ENCODE data around the gene ANKRD29. TPM values are rescaled to one million over a fixed set of nuclear protein-coding genes. Genes with fewer than 3 reads are reported as not detected.
A peak's percentile ranks its signal among the peaks of the same experiment; 100 is the strongest.

Gene ANKRD29
- total and polyA plus RNA-seq, 7 experiments from 2014 or later: 0.11 to 0.58 (median 0.18) TPM; not detected in 2

DNA sequence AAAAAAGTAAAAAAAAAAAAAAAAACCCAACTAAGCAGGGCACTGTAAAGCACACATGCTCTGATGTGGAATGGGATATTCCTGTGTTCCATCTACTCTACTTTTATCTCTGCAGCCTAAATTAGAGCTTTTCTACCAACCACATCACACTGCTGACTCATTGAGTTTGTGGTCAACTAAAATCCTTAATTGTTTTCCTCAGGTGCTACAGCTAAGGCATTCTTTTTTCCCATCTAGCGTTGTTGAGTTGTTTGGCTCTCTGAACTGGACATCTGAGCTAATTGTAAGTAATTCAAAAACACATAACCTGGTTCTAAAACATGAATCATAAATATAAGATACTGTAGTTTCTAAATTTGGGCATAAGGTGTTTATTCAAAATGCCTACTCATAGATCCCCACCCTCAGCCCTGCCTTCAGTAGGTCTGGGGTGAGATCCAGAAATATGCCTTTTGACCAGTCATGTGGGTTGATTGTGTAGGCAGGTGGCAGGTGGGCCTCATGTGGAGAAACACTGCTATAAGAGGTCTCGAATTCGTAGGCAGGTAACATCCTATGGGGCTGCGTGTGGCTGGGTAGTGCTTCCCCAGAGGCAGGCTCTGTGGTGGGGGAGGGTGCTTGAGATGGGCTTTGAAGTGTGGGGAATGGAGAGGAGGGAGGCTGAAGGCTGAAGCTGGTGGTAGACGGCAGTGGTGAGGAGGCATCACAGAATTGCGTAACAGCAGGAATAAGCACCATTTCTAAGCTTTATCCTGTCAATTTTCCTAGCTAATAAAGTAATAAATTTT, 27.2 kb downstream of the ANKRD29 start:
- H3K36me3 ChIP-seq (ENCODE audit: control insufficient read depth in 2 of 3, insufficient read depth in 3 of 3, low read length in 3 of 3): no peaks in the 10 kb centered on the region
- POLR2A ChIA-PET: interaction anchor here (0.6 kb wide), 1 partner anchor 123 kb away, joined by 5 read pairs; no protein-coding TSS in a partner anchor
- intact Hi-C loops (cut with micrococcal nuclease): no loop called here
- no peak overlapping the region for H3K27ac ChIP-seq (ENCODE audit: low read depth, low read length)
- no peak overlapping the region for H3K4me3 Mint-ChIP-seq
- H3K36me3 Mint-ChIP-seq: no peaks in the 10 kb centered on the region
- ATAC-seq (no peak), DNase-seq (no peak)
- H3K4me1 ChIP-seq (ENCODE audit: control insufficient read depth in 2 of 2, insufficient read depth in 2 of 2, low read length in 2 of 2): no peaks in the 10 kb centered on the region
- H3K27me3 Mint-ChIP-seq: peaks cover 0 to 48% (median 6%) of the 10 kb centered on the region in 5 donors
- no peaks in the 10 kb centered on the region for H3K9me3 ChIP-seq (ENCODE audit: control insufficient read depth in 2 of 3, low read length in 3 of 3)
- CTCF ChIA-PET: interaction anchor here (0.7 kb wide), 1 partner anchor 286 kb away, joined by 3 read pairs; no protein-coding TSS in a partner anchor
- H3K9me3 Mint-ChIP-seq: peaks cover 0 to 1% (median 0%) of the 10 kb centered on the region in 11 donors
- H3K27ac Mint-ChIP-seq: no peak overlapping the region
- H3K27me3 ChIP-seq (ENCODE audit: control insufficient read depth in 2 of 2, insufficient read depth in 2 of 2, low read length in 2 of 2): no peaks in the 10 kb centered on the region
- H3K4me3 ChIP-seq (ENCODE audit: low read length): no peak overlapping the region
- peaks cover 0 to 14% (median 9%) of the 10 kb centered on the region in 7 donors for H3K4me1 Mint-ChIP-seq

GRCh38 chr18:23634692-23635091, 28.0 kb downstream of the ANKRD29 start:
- Mint-ChIP-seq H3K36me3 (no peaks in the 10 kb centered on the region), H3K9me3 (peaks cover 0 to 1% (median 0%) of the 10 kb centered on the region in 11 donors), H3K4me1 (peaks cover 0 to 14% (median 9%) of the 10 kb centered on the region in 7 donors), H3K4me3 (no peak overlapping the region), H3K27me3 (peaks cover 0 to 40% (median 6%) of the 10 kb centered on the region in 5 donors), H3K27ac (no peak overlapping the region)
- H3K9me3 ChIP-seq (ENCODE audit: control insufficient read depth in 2 of 3, low read length in 3 of 3): no peaks in the 10 kb centered on the region
- H3K4me3 ChIP-seq (ENCODE audit: low read length): no peak overlapping the region
- H3K36me3 ChIP-seq (ENCODE audit: control insufficient read depth in 2 of 3, insufficient read depth in 3 of 3, low read length in 3 of 3): no peaks in the 10 kb centered on the region
- no peaks in the 10 kb centered on the region for H3K4me1 ChIP-seq (ENCODE audit: control insufficient read depth in 2 of 2, insufficient read depth in 2 of 2, low read length in 2 of 2)
- H3K27ac ChIP-seq (ENCODE audit: low read depth, low read length): no peak overlapping the region
- ChIA-PET POLR2A (no interaction called here), CTCF (no interaction called here)
- DNase-seq (no peak), ATAC-seq (no peak)
- no peaks in the 10 kb centered on the region for H3K27me3 ChIP-seq (ENCODE audit: control insufficient read depth in 2 of 2, insufficient read depth in 2 of 2, low read length in 2 of 2)
- intact Hi-C loops (cut with micrococcal nuclease): no loop called here

- Histone ChIP-seq H3K36me3 (ENCODE audit: control insufficient read depth in 2 of 3, insufficient read depth in 3 of 3, low read length in 3 of 3) (no peaks in the 10 kb centered on the region), H3K9me3 (ENCODE audit: control insufficient read depth in 2 of 3, low read length in 3 of 3) (no peaks in the 10 kb centered on the region), H3K4me3 (ENCODE audit: low read length) (no peak overlapping the region), H3K4me1 (ENCODE audit: control insufficient read depth in 2 of 2, insufficient read depth in 2 of 2, low read length in 2 of 2) (no peaks in the 10 kb centered on the region), H3K27me3 (ENCODE audit: control insufficient read depth in 2 of 2, insufficient read depth in 2 of 2, low read length in 2 of 2) (no peaks in the 10 kb centered on the region), H3K27ac (ENCODE audit: low read depth, low read length) (no peak overlapping the region)
- ATAC-seq (no peak), DNase-seq (no peak)
- H3K36me3 Mint-ChIP-seq: no peaks in the 10 kb centered on the region
- H3K4me3 Mint-ChIP-seq: no peak overlapping the region
- no peak overlapping the region for H3K27ac Mint-ChIP-seq
- intact Hi-C loops (cut with micrococcal nuclease): no loop called here
- peaks cover 0 to 31% (median 6%) of the 10 kb centered on the region in 5 donors for H3K27me3 Mint-ChIP-seq
- H3K4me1 Mint-ChIP-seq: peaks cover 0 to 20% (median 9%) of the 10 kb centered on the region in 7 donors
- ChIA-PET POLR2A (no interaction called here), CTCF (interaction anchor here (1.0 kb wide), 1 partner anchor 71 kb away, joined by 4 read pairs; no protein-coding TSS in a partner anchor)
- H3K9me3 Mint-ChIP-seq: peaks cover 0 to 1% (median 0%) of the 10 kb centered on the region in 11 donors
Observed at GRCh38 chr18:23632615-23633014, 30.1 kb downstream of the ANKRD29 start.

- POLR2A ChIA-PET: no interaction called here
- no peaks in the 10 kb centered on the region for H3K36me3 Mint-ChIP-seq
- H3K36me3 ChIP-seq (ENCODE audit: control insufficient read depth in 2 of 3, insufficient read depth in 3 of 3, low read length in 3 of 3): no peaks in the 10 kb centered on the region
- no peak overlapping the region for H3K27ac Mint-ChIP-seq
- intact Hi-C loops (cut with micrococcal nuclease): no loop called here
- peaks cover 0 to 1% (median 0%) of the 10 kb centered on the region in 11 donors for H3K9me3 Mint-ChIP-seq
- no peak for DNase-seq
- H3K4me3 ChIP-seq (ENCODE audit: low read length): no peak overlapping the region
- H3K4me1 ChIP-seq (ENCODE audit: control insufficient read depth in 2 of 2, insufficient read depth in 2 of 2, low read length in 2 of 2): no peaks in the 10 kb centered on the region
- H3K27me3 ChIP-seq (ENCODE audit: control insufficient read depth in 2 of 2, insufficient read depth in 2 of 2, low read length in 2 of 2): no peaks in the 10 kb centered on the region
- peaks cover 0 to 31% (median 6%) of the 10 kb centered on the region in 5 donors for H3K27me3 Mint-ChIP-seq
- ATAC-seq: no peak
- no peaks in the 10 kb centered on the region for H3K9me3 ChIP-seq (ENCODE audit: control insufficient read depth in 2 of 3, low read length in 3 of 3)
- no peak overlapping the region for H3K4me3 Mint-ChIP-seq
- CTCF ChIA-PET: no interaction called here
- peaks cover 0 to 23% (median 9%) of the 10 kb centered on the region in 7 donors for H3K4me1 Mint-ChIP-seq
- H3K27ac ChIP-seq (ENCODE audit: low read depth, low read length): no peak overlapping the region
Observed at GRCh38 chr18:23631746-23632145, 31.0 kb downstream of the ANKRD29 start.

DNA sequence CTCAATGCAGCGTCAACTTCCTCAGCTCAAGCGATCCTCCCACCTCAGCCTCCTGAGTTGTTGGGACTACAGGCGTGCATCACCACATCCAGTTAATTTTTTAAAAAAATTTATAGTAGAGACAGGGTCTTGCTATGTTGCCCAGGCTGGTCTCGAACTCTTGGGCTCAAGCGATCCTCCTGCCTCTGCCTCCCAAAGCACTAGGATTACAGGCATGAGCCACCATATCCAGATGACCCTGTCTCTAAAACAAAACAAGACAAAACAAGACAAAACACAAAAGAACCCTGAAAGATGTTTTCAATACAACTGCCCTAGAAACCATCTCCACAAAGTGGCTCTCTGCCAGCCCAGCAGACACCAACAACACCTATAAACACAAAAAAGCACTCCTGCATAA, 31.4 kb downstream of the ANKRD29 start:
- DNase-seq: no peak
- no peak for ATAC-seq
- H3K27ac Mint-ChIP-seq: no peak overlapping the region
- H3K9me3 Mint-ChIP-seq: peaks cover 0 to 1% (median 0%) of the 10 kb centered on the region in 11 donors
- H3K4me3 Mint-ChIP-seq: no peak overlapping the region
- Histone ChIP-seq H3K4me1 (ENCODE audit: control insufficient read depth in 2 of 2, insufficient read depth in 2 of 2, low read length in 2 of 2) (no peaks in the 10 kb centered on the region), H3K27me3 (ENCODE audit: control insufficient read depth in 2 of 2, insufficient read depth in 2 of 2, low read length in 2 of 2) (no peaks in the 10 kb centered on the region), H3K4me3 (ENCODE audit: low read length) (no peak overlapping the region), H3K9me3 (ENCODE audit: control insufficient read depth in 2 of 3, low read length in 3 of 3) (no peaks in the 10 kb centered on the region), H3K36me3 (ENCODE audit: control insufficient read depth in 2 of 3, insufficient read depth in 3 of 3, low read length in 3 of 3) (no peaks in the 10 kb centered on the region), H3K27ac (ENCODE audit: low read depth, low read length) (no peak overlapping the region)
- no peaks in the 10 kb centered on the region for H3K36me3 Mint-ChIP-seq
- CTCF ChIA-PET: no interaction called here
- H3K4me1 Mint-ChIP-seq: peaks cover 0 to 27% (median 13%) of the 10 kb centered on the region in 7 donors
- intact Hi-C loops (cut with micrococcal nuclease): no loop called here
- peaks cover 0 to 31% (median 6%) of the 10 kb centered on the region in 5 donors for H3K27me3 Mint-ChIP-seq
- POLR2A ChIA-PET: no interaction called here

- H3K4me1 Mint-ChIP-seq: peaks cover 0 to 21% (median 4%) of the 10 kb centered on the region in 7 donors
- H3K27me3 Mint-ChIP-seq: peaks cover 0 to 21% (median 4%) of the 10 kb centered on the region in 5 donors
- H3K36me3 Mint-ChIP-seq: no peaks in the 10 kb centered on the region
- CTCF ChIA-PET: no interaction called here
- peak overlapping the region in 1 of 9 donors; percentile 45 for H3K27ac Mint-ChIP-seq
- no peak overlapping the region for H3K4me3 Mint-ChIP-seq
- H3K9me3 Mint-ChIP-seq: peaks cover 0 to 1% (median 0%) of the 10 kb centered on the region in 11 donors
- no peak for DNase-seq
- Histone ChIP-seq H3K9me3 (ENCODE audit: control insufficient read depth in 2 of 3, low read length in 3 of 3) (no peaks in the 10 kb centered on the region), H3K27ac (ENCODE audit: low read depth, low read length) (no peak overlapping the region), H3K4me1 (ENCODE audit: control insufficient read depth in 2 of 2, insufficient read depth in 2 of 2, low read length in 2 of 2) (no peaks in the 10 kb centered on the region), H3K4me3 (ENCODE audit: low read length) (no peak overlapping the region), H3K36me3 (ENCODE audit: control insufficient read depth in 2 of 3, insufficient read depth in 3 of 3, low read length in 3 of 3) (no peaks in the 10 kb centered on the region), H3K27me3 (ENCODE audit: control insufficient read depth in 2 of 2, insufficient read depth in 2 of 2, low read length in 2 of 2) (no peaks in the 10 kb centered on the region)
- ATAC-seq: no peak
- intact Hi-C loops (cut with micrococcal nuclease): loop anchor here in 1 of 2 donors (5.0 to 10.0 kb wide), 2 partner anchors 33 to 385 kb away; partner anchors contain the start of genes ANKRD29 and TTC39C
- POLR2A ChIA-PET: no interaction called here
Observed at GRCh38 chr18:23629444-23629946, 33.2 kb downstream of the ANKRD29 start.

Measured in naive thymus-derived CD4-positive, alpha-beta T cell (primary cell).